ENCODE measurements around the gene RASAL2. TPM values are rescaled to one million over a fixed set of nuclear protein-coding genes. Genes with fewer than 3 reads are reported as not detected.
"Not testable (repeated sequence)": the region's sequence is repeated elsewhere in the genome, so short reads cannot be mapped to it uniquely, and the experiment has no call there.

The RASAL2 gene
- polyA plus RNA-seq, 4 donors: 18.5 to 21.5 (median 18.9) TPM

- DNase-seq (ENCODE audit: low read depth in 4 of 4, low spot score in 3 of 4): no peak
These were observed 15.6 kb downstream of the RASAL2 start for GRCh38 chr1:178109348-178110143.

- DNase-seq (ENCODE audit: low read depth in 4 of 4, low spot score in 3 of 4): no peak
These were observed 21.4 kb downstream of the RASAL2 start for GRCh38 chr1:178115260-178115659.

DNA sequence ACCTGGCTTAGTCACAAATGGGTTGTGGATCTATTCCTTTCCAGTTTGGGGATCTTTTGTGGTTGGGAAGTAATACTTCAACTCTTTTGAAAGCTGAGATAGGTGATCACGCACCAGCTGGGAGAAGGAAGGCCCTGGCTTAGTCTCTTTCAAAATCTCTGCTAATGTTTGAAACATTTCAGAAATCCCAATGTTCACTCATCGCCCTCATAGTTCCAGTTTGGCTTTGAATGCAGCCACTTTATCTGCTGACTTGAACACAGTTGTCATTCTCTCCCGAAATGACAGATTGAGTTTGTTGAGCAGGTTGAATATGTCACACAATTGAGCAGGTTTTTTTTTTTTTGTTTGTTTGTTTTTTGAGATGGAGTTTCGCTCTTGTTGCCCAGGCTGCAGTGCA lies 24.6 kb downstream of the RASAL2 start:
- no peak for DNase-seq (ENCODE audit: low read depth in 4 of 4, low spot score in 3 of 4)

DNA sequence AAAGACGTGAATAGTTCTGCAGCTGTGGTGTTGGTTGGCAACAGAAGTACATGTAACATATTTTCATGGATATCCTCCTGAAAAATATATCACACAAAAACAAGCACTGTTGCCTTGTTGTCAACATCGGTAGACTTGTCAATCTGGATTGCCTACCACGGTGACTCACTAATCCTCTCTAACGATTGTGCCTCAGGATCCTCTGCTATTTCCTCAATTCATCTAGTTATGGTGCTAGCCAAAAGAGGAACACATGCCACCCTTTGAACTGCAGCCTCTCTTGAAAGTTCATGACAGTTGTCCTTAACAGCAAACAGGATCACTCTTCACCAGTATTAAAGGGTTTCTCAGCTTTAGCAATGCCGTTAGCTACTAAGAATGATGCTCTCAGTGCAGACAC lies 25.7 kb downstream of the RASAL2 start:
- DNase-seq (ENCODE audit: low read depth in 4 of 4, low spot score in 3 of 4): no peak

DNA sequence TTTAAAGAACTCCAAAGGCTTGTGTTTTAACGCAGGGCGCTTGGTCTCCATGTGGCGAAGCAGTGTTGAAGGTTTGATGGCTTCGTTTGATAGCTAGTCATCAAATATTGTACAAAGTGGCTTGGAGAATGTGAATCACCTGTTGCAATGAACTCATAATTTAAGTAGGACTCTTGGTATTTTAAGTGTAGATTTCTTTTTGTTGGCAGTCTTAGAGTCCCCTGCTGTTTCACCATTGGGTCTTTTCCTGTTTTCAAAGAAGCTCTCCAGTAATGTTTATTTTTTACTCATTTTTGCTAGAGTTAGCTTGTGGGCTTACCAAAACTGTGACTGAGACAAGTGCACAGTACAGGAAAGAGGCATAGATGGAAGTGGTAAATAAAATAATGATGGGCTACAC lies 26.2 kb downstream of the RASAL2 start:
- no peak for DNase-seq (ENCODE audit: low read depth in 4 of 4, low spot score in 3 of 4)

GRCh38 chr1:178120520-178121052 lies 26.7 kb downstream of the RASAL2 start:
- DNase-seq (ENCODE audit: low read depth in 4 of 4, low spot score in 3 of 4): not testable (repeated sequence)

- DNase-seq (ENCODE audit: low read depth in 4 of 4, low spot score in 3 of 4): no peak
These were observed 28.0 kb downstream of the RASAL2 start for GRCh38 chr1:178121883-178122282.

GRCh38 chr1:178122283-178122682 lies 28.4 kb downstream of the RASAL2 start:
- no peak for DNase-seq (ENCODE audit: low read depth in 4 of 4, low spot score in 3 of 4)

GRCh38 chr1:178124115-178124514 lies 30.2 kb downstream of the RASAL2 start:
- no peak for DNase-seq (ENCODE audit: low read depth in 4 of 4, low spot score in 3 of 4)

- no peak for DNase-seq (ENCODE audit: low read depth in 4 of 4, low spot score in 3 of 4)
These were observed 32.4 kb downstream of the RASAL2 start for GRCh38 chr1:178126261-178126660.

- DNase-seq (ENCODE audit: low read depth in 4 of 4, low spot score in 3 of 4): no peak
These were observed 32.9 kb downstream of the RASAL2 start for GRCh38 chr1:178126741-178127185.

DNA sequence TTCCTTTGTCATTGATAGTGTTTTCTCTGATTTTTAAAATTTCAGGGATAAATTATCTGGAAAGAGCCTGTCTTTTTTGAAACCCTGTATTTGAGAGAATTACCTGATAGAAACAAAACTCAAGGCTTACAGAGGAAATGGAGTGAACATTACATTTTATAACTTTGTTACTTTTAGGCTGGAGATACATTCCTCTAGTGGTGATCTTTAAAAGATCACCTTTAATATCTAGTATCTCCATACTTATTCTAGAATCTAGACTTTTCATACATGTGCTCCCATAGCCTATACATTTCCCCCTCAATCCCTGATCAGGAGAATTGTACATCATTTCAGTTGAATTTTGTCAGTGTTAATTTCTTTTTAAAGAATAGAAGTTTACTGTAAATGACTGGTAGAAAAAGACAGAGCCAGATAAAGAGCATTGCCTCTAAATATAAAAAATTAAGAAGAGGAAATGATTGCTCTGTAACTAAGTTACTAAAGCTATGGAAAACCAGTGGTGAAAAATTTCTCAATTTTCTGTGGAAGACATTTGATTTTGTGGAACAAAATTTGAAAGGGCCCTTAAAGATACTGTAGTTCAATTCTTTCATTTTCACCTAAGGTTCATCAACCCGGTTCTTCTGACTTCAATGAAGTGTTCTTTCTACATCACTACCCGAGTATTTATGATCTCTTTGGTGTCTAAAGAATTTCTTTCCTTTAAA lies 33.7 kb downstream of the RASAL2 start:
- no peak for DNase-seq (ENCODE audit: low read depth in 4 of 4, low spot score in 3 of 4)

GRCh38 chr1:178133239-178133989 lies 39.5 kb downstream of the RASAL2 start:
- no peak for DNase-seq (ENCODE audit: low read depth in 4 of 4, low spot score in 3 of 4)

- no peak for DNase-seq (ENCODE audit: low read depth in 4 of 4, low spot score in 3 of 4)
These were observed 40.2 kb downstream of the RASAL2 start for GRCh38 chr1:178134061-178134460.

DNA sequence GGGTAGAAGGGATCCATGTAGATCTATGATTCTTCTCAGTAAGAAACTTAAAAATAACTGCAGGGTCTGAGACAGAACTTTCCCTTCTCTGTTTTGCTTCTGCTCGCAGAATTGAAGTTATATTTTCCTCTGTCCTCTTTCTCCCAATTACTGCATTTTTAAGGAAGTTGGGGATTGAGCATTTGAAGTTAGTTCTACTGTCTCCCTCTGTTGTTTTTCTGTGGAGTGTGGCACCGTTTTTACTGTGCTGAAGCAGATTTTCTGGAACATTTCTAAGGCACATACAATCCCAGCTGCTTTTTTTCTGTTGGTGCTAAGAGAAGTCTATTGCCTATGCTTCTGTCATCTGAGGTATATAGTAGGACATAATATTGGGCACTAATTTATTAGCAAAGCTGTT lies 43.3 kb downstream of the RASAL2 start:
- no peak for DNase-seq (ENCODE audit: low read depth in 4 of 4, low spot score in 3 of 4)

DNA sequence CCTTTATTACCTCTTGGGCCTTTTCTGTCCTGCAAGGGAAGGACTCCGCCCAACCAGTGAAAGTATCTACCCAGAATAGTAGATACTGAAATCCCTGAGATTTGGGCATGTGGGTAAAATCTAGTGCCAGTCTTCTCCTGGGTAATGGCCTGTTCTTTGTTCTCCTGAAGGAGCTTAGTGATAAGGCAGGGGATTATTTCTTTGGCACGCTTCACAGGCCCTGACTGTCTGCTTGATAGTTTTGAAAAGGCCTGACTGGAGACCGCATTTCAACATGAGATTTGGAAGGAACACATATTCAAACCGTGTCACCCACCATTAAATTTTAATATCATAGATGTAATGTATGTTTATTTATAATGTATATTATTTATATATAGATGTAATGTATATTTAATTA lies 48.9 kb downstream of the RASAL2 start:
- DNase-seq (ENCODE audit: low read depth in 4 of 4, low spot score in 3 of 4): no peak

- no peak for DNase-seq (ENCODE audit: low read depth in 4 of 4, low spot score in 3 of 4)
These were observed 50.1 kb downstream of the RASAL2 start for GRCh38 chr1:178143730-178144690.

GRCh38 chr1:178145605-178146004 lies 51.7 kb downstream of the RASAL2 start:
- no peak for DNase-seq (ENCODE audit: low read depth in 4 of 4, low spot score in 3 of 4)

DNA sequence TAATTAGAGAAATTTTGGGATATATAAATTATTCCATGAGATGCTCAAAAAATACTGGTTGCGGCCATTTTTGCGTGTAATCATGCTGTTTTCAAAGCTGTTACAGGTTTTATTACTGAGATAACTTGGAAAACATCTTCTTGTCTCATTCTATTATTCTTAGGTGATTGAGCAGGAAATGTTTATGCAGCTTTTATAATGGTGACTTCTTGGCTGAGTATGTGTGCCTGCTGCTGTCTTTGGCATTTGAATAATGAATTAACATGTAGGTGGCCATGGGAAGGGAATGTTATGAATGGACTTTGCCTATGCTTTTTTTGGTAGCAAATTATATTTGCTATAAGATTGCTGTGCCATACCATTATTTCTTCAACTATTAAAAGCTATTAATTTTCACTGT lies 52.5 kb downstream of the RASAL2 start:
- no peak for DNase-seq (ENCODE audit: low read depth in 4 of 4, low spot score in 3 of 4)

DNA sequence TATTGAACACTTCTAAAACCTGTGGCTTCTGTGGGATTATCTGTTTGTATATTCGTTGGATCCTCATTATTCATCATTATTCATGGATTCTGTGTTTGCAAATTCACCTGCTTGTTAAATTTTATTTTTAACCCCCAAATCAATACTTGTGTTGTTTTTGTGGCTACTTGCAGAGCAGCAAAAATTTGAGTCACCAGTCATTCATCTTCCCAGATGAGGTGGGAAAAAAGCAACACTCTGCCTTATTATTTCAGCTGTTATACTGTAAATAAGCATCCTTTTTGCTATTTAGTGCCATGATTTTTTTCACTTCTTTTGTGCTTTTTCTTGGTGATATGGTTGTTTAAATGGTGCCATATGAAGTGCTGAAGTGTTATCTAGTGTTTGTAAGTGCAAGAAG lies 56.7 kb downstream of the RASAL2 start:
- no peak for DNase-seq (ENCODE audit: low read depth in 4 of 4, low spot score in 3 of 4)
